ENCODE data around the gene CRNKL1.

DNA sequence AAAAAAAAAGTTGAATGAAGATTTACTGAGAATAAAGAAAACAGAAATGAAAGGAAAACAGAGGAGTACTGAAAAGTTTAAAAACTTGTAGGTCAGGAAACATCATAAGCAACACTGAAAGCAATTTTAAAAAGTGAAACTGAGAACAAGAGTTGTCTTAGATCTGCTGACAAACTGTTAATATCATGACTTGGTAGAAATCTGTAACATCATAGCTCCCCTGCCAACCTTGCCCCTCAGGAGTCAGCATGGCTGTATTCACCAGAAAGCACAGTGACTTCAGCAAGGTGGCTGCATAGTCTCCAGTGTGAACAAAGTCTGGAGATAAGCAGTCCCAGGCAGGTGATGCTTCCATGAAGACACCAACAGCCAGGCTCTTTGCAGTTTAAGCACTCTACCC is 29.8 kb downstream of the CRNKL1 start:
- TF ChIP-seq GATA2 (IDR thresholded peaks at IDR 0.05; ENCODE audit: low read depth, low read length) = no peak
- no peak for TF ChIP-seq GATA3 (IDR thresholded peaks at IDR 0.05; ENCODE audit: low read depth, low read length)
